ENCODE measurements around the gene PRDX6.

GRCh38 chr1:173447224-173447623, 29.9 kb upstream of the PRDX6 start:
- TF ChIP-seq CTCF (conservative IDR thresholded peaks at IDR 0.05; ENCODE audit: low read length) (no peak), EZH2phosphoT487 (IDR thresholded peaks at IDR 0.05; ENCODE audit: borderline replicate concordance) (no peak)

All from Loucy (cell line).